Measurements from ENCODE around the gene BCKDHB.

The BCKDHB gene

DNA sequence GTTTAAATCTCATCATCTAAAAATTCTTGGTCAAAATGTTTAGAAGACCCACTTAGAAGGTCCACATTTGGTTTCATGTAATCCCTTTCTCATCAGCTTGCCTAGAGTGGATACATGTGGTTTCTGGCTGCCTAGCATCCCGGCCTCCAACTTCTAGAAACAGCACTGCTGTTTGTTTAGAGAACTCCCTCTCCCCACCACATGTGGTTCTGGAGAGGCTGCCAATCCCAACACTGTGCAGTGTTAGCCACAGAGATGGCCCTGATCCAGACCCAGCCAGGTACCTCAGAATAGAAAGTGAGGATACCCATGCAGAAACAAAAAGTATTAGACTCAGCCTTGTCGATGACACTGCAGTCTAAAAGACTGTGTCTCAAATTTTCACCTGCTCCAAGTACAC is 241.8 kb downstream of the BCKDHB start:
- no peak overlapping the region for H3K4me3 ChIP-seq (replicated peaks in 1 of 2; ENCODE audit: low read depth in 2 of 2, low read length in 2 of 2)
- TF ChIP-seq, protein P1, sequence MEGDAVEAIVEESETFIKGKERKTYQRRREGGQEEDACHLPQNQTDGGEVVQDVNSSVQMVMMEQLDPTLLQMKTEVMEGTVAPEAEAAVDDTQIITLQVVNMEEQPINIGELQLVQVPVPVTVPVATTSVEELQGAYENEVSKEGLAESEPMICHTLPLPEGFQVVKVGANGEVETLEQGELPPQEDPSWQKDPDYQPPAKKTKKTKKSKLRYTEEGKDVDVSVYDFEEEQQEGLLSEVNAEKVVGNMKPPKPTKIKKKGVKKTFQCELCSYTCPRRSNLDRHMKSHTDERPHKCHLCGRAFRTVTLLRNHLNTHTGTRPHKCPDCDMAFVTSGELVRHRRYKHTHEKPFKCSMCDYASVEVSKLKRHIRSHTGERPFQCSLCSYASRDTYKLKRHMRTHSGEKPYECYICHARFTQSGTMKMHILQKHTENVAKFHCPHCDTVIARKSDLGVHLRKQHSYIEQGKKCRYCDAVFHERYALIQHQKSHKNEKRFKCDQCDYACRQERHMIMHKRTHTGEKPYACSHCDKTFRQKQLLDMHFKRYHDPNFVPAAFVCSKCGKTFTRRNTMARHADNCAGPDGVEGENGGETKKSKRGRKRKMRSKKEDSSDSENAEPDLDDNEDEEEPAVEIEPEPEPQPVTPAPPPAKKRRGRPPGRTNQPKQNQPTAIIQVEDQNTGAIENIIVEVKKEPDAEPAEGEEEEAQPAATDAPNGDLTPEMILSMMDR (IDR thresholded peaks at IDR 0.05; ENCODE audit: low read depth, low read length): no peak
- no peak for DNase-seq (ENCODE audit: low read depth in 2 of 2)

- no peak for DNase-seq (ENCODE audit: low read depth in 2 of 2)
- no peak overlapping the region for H3K4me3 ChIP-seq (replicated peaks in 1 of 2; ENCODE audit: low read depth in 2 of 2, low read length in 2 of 2)
- TF ChIP-seq, protein P1 (IDR thresholded peaks at IDR 0.05; ENCODE audit: low read depth, low read length): no peak
Observed at GRCh38 chr6:80356000-80356399, 249.5 kb downstream of the BCKDHB start.

DNA sequence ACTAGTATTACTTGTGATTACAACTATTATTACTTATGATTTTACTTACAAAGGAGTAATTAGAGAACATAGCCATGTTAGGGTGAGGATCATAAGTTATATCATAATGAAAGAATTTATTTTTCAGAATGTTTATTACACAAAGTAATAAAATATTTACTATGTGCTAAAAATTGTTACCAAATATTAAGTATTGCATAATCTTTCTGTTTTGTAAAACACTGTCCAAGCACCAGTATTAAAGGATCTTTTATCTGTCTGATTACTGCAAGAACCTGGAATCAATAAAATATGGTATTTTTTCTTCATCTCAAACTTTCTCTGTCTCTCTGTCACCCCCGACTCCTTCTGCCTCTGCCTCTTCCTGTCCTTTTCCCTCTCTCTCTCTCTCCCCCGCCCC is 250.1 kb downstream of the BCKDHB start:
- DNase-seq (ENCODE audit: low read depth in 2 of 2): no peak
- H3K4me3 ChIP-seq (replicated peaks in 1 of 2; ENCODE audit: low read depth in 2 of 2, low read length in 2 of 2): no peak overlapping the region
- TF ChIP-seq, protein P1 (IDR thresholded peaks at IDR 0.05; ENCODE audit: low read depth, low read length): no peak

- no peak for DNase-seq (ENCODE audit: low read depth in 2 of 2)
- TF ChIP-seq, protein P1 (IDR thresholded peaks at IDR 0.05; ENCODE audit: low read depth, low read length): no peak
- H3K4me3 ChIP-seq (replicated peaks in 1 of 2; ENCODE audit: low read depth in 2 of 2, low read length in 2 of 2): no peak overlapping the region
Observed at GRCh38 chr6:80357081-80357480, 250.6 kb downstream of the BCKDHB start.

GRCh38 chr6:80357674-80358073 is 251.2 kb downstream of the BCKDHB start:
- DNase-seq (ENCODE audit: low read depth in 2 of 2): no peak
- H3K4me3 ChIP-seq (replicated peaks in 1 of 2; ENCODE audit: low read depth in 2 of 2, low read length in 2 of 2): no peak overlapping the region
- TF ChIP-seq, protein P1 (IDR thresholded peaks at IDR 0.05; ENCODE audit: low read depth, low read length): no peak

DNA sequence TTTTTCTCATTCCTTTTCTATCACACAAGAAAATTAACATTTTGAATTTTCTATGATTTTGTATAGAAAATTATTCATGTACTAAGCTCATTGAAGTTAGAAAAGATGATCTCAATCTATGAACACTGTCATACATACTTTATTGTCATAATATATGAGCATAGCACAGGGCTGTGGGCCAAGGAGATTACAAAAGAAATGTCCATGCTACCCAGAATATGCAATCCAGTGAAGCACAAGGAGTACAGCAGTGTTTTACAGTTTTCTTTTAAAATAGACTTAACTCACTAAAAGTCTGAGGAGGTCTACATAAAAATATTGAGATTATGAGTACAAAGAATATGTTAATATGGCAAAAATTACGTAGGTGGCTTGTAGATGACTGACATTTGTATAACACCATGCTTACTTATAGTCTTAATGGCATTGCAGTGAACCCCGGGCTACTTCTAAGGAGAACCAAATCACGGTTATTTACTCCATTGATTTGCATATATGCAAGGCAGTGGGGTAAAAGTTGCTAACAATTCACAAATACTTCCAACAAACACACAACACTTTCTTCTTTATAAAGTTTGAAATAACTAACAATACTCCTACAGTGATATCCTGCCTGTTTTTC is 257.1 kb downstream of the BCKDHB start:
- H3K4me3 ChIP-seq (replicated peaks in 1 of 2; ENCODE audit: low read depth in 2 of 2, low read length in 2 of 2): no peak overlapping the region
- TF ChIP-seq, protein P1 (IDR thresholded peaks at IDR 0.05; ENCODE audit: low read depth, low read length): no peak
- peak; percentile 38 to 46 for DNase-seq (ENCODE audit: low read depth in 2 of 2)

DNA sequence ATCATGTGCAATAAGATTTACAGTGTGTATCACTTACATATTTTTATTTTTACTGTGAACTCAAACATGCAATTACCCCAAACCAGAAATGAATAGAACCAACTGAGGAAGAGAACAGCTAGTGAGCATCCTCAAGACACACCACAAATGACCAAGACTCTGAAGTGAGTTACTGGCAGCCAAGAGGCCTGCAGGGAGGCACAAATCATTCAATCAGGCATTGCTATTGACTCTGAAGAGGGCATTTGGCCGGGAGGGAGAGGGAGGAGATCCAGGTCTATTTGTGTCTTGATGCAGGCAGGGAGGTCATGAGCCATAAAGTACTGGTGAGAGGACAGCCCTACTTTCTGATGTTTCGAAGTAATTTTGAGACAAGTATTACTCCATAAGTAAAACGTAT is 257.7 kb downstream of the BCKDHB start:
- no peak for DNase-seq (ENCODE audit: low read depth in 2 of 2)
- H3K4me3 ChIP-seq (replicated peaks in 1 of 2; ENCODE audit: low read depth in 2 of 2, low read length in 2 of 2): no peak overlapping the region
- TF ChIP-seq, protein P1 (IDR thresholded peaks at IDR 0.05; ENCODE audit: low read depth, low read length): no peak

Data from cardiac fibroblast (primary cell).